HEK293T (cell line): ENCODE results near the gene MAP7.
"Not testable (repeated sequence)": the region's sequence is repeated elsewhere in the genome, so short reads cannot be mapped to it uniquely, and the experiment has no call there.

Source experiments
- BHLHE40 ChIP-seq: fragments of 450-650 bp; IDR thresholded peaks from 2 replicates; pipeline ENCODE4 v1.6.1; 2016; ENCODE audit warnings: mild to moderate bottlenecking, moderate library complexity, borderline replicate concordance
- CTBP1 ChIP-seq: fragments of 450-650 bp; IDR thresholded peaks from 2 replicates; pipeline ENCODE4 v1.6.1; 2016; ENCODE audit warnings: borderline replicate concordance
- FOXA1 ChIP-seq: fragments of 450-650 bp; IDR thresholded peaks from 2 replicates; pipeline ENCODE4 v1.6.1; 2016; ENCODE audit warnings: mild to moderate bottlenecking
- FOXK2 ChIP-seq: fragments of 450-650 bp; IDR thresholded peaks from 2 replicates; pipeline ENCODE4 v1.6.1; 2016; ENCODE audit warnings: mild to moderate bottlenecking
- HDGF ChIP-seq: fragments of 450-650 bp; IDR thresholded peaks from 2 replicates; pipeline ENCODE4 v1.6.1; 2017; ENCODE audit warnings: antibody characterized with exemption, borderline replicate concordance
- LEF1 ChIP-seq: fragments of 450-650 bp; IDR thresholded peaks from 2 replicates; pipeline ENCODE4 v1.6.1; 2017; ENCODE audit warnings: mild to moderate bottlenecking, borderline replicate concordance
- NFRKB ChIP-seq: fragments of 450-650 bp; IDR thresholded peaks from 2 replicates; pipeline ENCODE4 v1.6.1; 2016; ENCODE audit warnings: mild to moderate bottlenecking, moderate library complexity
- SP1 ChIP-seq: fragments of 450-650 bp; IDR thresholded peaks from 2 replicates; pipeline ENCODE4 v1.6.1; 2017
- SUZ12 ChIP-seq: fragments of 450-650 bp; IDR thresholded peaks from 2 replicates; pipeline ENCODE4 v1.6.1; 2016; ENCODE audit warnings: mild to moderate bottlenecking
- TARDBP ChIP-seq: fragments of 450-650 bp; IDR thresholded peaks from 2 replicates; pipeline ENCODE4 v1.6.1; 2016
- TF ChIP-seq, protein P1 (sequence below): fragments of 450-650 bp; IDR thresholded peaks from 2 replicates; pipeline ENCODE4 v1.6.1; 2016

DNA sequence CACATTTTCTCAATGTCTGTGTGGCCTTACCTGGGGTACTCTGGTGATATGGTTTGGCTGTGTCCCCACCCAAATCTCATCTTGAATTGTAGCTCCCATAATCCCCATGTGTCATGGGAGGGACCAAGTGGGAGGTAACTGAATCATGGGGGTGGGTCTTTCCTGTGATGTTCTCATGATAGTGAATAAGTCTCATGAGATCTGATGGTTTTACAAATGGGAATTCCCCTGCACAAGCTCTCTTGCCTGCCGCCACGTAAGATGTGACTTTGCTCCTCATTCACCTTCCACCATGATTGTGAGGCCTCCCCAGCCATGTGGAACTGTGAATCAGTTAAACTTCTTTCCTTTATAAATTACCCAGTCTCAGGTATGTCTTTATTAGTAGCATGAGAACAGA, 40.6 kb upstream of the MAP7 start:
- TF ChIP-seq, protein P1, sequence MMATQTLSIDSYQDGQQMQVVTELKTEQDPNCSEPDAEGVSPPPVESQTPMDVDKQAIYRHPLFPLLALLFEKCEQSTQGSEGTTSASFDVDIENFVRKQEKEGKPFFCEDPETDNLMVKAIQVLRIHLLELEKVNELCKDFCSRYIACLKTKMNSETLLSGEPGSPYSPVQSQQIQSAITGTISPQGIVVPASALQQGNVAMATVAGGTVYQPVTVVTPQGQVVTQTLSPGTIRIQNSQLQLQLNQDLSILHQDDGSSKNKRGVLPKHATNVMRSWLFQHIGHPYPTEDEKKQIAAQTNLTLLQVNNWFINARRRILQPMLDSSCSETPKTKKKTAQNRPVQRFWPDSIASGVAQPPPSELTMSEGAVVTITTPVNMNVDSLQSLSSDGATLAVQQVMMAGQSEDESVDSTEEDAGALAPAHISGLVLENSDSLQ, result not testable (repeated sequence)
- not testable (repeated sequence) for TF ChIP-seq BHLHE40, FOXA1, NFRKB, CTBP1, SP1, HDGF, FOXK2, TARDBP, LEF1, SUZ12
